K562 (cell line): ENCODE results near the gene RNF214.

Experiments used
- L3MBTL2 ChIP-seq: fragments of 450-650 bp; IDR thresholded peaks from 2 replicates; pipeline ENCODE4 v1.6.1; 2016; ENCODE audit warnings: mild to moderate bottlenecking, moderate library complexity
- MNT ChIP-seq, 2 experiments: fragments of 450-650 bp; conservative IDR thresholded peaks; 2 replicates each; pipeline ENCODE4 v1.6.1; 2017; ENCODE audit warnings: mild to moderate bottlenecking in 2 of 2, moderate library complexity in 2 of 2
- NFE2L1 ChIP-seq: fragments of 450-650 bp; IDR thresholded peaks from 2 replicates; pipeline ENCODE4 v1.6.1; 2016; ENCODE audit warnings: missing genetic modification characterization, low read depth, mild to moderate bottlenecking, missing compliant biosample characterization, moderate library complexity, borderline replicate concordance
- POLR2A ChIP-seq: fragments of 450-650 bp; conservative IDR thresholded peaks from 2 replicates; pipeline ENCODE4 v1.6.1; 2016
- SMAD4 ChIP-seq: fragments of 250-450 bp; sonication (Bioruptor Pico); conservative IDR thresholded peaks from 2 replicates; pipeline ENCODE4 v1.8.0; 2021; ENCODE audit warnings: inconsistent platforms, mild to moderate bottlenecking, moderate library complexity
- ZNF263 ChIP-seq: sonication (generic); formaldehyde crosslinking; IDR thresholded peaks from 2 replicates; pipeline ENCODE4 v1.8.0; 2022; ENCODE audit warnings: mild to moderate bottlenecking, missing genetic modification reagents, borderline replicate concordance
- ZNF282 ChIP-seq: sonication (generic); formaldehyde crosslinking; IDR thresholded peaks from 2 replicates; pipeline ENCODE4 v1.8.1; 2023; ENCODE audit warnings: missing genetic modification reagents
- TF ChIP-seq, protein P1 (sequence below): sonication (generic); formaldehyde crosslinking; IDR thresholded peaks from 2 replicates; pipeline ENCODE4 v1.9.0; 2022; ENCODE audit warnings: mild to moderate bottlenecking, missing genetic modification reagents
- TF ChIP-seq, protein P2 (sequence below): fragments of 450-650 bp; IDR thresholded peaks from 2 replicates; pipeline ENCODE4 v1.6.1; 2017; ENCODE audit warnings: antibody characterized with exemption, mild to moderate bottlenecking

GRCh38 chr11:117221775-117222517, 10.5 kb upstream of the RNF214 start:
- TF ChIP-seq, protein P1, sequence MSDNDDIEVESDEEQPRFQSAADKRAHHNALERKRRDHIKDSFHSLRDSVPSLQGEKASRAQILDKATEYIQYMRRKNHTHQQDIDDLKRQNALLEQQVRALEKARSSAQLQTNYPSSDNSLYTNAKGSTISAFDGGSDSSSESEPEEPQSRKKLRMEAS (CRISPR knock-in tag): no peak
- TF ChIP-seq, protein P2, sequence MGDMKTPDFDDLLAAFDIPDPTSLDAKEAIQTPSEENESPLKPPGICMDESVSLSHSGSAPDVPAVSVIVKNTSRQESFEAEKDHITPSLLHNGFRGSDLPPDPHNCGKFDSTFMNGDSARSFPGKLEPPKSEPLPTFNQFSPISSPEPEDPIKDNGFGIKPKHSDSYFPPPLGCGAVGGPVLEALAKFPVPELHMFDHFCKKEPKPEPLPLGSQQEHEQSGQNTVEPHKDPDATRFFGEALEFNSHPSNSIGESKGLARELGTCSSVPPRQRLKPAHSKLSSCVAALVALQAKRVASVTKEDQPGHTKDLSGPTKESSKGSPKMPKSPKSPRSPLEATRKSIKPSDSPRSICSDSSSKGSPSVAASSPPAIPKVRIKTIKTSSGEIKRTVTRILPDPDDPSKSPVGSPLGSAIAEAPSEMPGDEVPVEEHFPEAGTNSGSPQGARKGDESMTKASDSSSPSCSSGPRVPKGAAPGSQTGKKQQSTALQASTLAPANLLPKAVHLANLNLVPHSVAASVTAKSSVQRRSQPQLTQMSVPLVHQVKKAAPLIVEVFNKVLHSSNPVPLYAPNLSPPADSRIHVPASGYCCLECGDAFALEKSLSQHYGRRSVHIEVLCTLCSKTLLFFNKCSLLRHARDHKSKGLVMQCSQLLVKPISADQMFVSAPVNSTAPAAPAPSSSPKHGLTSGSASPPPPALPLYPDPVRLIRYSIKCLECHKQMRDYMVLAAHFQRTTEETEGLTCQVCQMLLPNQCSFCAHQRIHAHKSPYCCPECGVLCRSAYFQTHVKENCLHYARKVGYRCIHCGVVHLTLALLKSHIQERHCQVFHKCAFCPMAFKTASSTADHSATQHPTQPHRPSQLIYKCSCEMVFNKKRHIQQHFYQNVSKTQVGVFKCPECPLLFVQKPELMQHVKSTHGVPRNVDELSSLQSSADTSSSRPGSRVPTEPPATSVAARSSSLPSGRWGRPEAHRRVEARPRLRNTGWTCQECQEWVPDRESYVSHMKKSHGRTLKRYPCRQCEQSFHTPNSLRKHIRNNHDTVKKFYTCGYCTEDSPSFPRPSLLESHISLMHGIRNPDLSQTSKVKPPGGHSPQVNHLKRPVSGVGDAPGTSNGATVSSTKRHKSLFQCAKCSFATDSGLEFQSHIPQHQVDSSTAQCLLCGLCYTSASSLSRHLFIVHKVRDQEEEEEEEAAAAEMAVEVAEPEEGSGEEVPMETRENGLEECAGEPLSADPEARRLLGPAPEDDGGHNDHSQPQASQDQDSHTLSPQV: no peak
- TF ChIP-seq ZNF263 (no peak), POLR2A (no peak), NFE2L1 (no peak), ZNF282 (CRISPR knock-in tag) (no peak), SMAD4 (CRISPR knock-in tag) (no peak), MNT (conservative IDR thresholded peaks at IDR 0.05) (no peak), L3MBTL2 (no peak)
